ENCODE results near the gene SELENOV.

DNA sequence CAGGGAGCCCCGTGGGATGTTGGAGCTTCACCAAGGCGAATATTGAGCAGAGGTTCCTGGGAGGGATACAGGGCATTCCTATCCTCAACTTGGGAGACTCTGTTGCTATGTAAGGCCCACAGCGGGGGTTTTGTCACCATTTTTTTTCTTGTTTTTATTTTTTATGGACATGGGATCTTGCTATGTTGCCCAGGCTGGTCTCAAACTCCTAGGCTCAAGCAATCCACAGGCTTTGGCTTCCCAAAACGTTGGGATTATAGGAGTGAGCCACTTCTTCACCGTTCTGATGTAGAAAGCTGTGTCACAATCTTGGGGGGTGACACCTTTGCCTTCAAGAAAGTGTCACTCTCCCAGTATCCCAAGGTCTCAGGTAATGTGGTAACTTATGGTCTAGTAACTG, 13.6 kb upstream of the SELENOV start:
- TF ChIP-seq, protein P1, sequence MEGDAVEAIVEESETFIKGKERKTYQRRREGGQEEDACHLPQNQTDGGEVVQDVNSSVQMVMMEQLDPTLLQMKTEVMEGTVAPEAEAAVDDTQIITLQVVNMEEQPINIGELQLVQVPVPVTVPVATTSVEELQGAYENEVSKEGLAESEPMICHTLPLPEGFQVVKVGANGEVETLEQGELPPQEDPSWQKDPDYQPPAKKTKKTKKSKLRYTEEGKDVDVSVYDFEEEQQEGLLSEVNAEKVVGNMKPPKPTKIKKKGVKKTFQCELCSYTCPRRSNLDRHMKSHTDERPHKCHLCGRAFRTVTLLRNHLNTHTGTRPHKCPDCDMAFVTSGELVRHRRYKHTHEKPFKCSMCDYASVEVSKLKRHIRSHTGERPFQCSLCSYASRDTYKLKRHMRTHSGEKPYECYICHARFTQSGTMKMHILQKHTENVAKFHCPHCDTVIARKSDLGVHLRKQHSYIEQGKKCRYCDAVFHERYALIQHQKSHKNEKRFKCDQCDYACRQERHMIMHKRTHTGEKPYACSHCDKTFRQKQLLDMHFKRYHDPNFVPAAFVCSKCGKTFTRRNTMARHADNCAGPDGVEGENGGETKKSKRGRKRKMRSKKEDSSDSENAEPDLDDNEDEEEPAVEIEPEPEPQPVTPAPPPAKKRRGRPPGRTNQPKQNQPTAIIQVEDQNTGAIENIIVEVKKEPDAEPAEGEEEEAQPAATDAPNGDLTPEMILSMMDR (IDR thresholded peaks at IDR 0.05), result no peak
- TF ChIP-seq POLR2A (IDR thresholded peaks at IDR 0.05), result no peak

Data from Peyer's patch (tissue), 4 donors.